ENCODE measurements around the gene SRSF4.

DNA sequence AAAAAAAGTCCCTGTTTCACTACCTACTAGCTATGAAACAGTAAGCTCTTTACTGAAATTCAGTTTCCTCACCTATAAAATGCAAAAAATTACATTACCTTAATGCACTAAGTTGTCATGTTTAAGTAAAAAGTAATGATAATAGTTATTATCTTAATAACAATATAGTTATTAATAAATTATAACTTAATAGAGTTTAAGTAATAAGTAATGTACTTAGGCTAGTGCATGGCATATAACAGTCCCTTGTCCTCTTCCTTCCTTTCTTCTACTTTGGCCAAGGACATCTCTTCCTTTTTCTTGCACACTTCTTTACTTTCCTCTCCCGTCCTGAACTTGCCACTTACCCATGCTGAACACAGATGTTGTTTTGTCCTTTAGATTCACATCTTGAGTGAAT, 67.0 kb downstream of the SRSF4 start:
- TF ChIP-seq CTCF (IDR thresholded peaks at IDR 0.05) (no peak), POLR2A (IDR thresholded peaks at IDR 0.05) (no peak)

Measured in testis (tissue), 2 donors.